ENCODE results near the gene PDGFA. TPM values are rescaled to one million over a fixed set of nuclear protein-coding genes. Genes with fewer than 3 reads are reported as not detected.

PDGFA gene
- polyA plus RNA-seq, 1 donor: 43.2 TPM

DNA sequence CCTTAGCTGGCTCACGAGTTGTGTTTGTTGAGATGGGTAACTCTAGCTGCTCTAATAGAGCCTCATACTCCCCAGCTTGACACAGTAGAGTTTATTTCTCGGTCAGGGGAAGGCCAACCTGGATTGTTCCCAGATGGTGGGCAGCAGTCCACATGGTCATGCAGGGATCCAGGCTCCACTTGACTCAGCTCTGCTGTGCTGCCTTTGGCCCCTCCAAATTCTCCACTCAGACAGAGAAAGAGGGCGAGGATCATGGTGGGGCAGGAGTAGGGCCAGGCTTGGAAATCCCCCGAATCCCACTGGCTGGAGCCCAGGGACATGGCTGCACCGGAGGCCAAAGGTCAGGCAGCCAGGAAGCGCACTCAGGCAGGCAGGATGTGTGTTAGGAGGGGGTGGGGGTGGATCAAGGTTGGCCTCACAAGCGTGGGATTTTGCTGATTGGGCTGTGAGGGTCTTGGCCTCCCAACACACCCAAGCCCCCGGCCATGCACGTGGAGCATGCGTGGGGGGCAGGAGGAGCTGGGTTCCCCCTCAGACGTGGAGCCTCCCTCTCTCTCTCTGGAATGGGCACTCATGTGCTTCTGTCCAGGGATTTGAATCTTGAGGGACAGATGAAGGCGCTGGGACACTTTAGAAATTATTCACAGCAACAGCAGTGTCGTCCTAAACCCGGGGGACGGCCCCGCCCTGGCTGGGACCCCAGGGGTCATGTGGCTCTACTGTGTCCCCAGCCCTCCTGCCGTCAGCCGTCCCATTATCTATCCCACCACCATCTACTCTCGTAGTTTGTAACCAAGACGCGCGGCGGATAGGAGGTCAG is 44.8 kb downstream of the PDGFA start:
- DNase-seq: no peak

DNA sequence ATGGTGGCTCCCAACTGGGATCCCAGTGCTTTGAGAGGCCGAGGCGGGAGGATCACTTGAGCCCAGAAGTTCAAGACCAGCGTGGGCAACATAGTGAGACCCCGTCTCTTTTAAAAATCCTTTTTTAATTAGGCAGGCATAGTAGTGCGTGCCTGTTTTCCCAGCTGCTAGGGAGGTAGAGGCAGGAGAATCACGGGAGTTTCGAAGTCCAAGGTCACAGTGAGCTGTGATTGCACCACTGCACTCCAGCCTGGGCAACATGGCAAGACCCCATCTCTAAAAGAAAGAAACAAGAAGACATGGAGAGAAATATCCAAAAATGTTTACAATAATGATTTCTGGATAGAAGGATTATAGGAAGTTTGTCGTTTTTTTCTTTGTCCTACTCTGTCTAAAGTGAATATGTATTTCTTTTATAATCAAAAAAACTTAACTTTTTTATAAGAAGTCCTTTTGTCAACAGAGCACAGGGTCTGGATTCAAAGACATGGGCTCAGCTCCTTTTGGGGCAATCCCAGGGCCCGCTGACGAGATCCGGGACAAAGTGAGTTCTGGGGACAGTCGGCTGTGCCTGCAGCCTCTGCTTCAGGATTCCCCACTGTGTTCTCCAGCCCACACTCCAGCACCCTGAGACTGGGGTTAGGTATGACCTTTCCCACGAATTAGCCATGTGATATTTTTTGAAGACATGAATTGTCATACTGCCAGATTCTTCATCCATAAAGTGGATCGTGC is 45.6 kb downstream of the PDGFA start:
- no peak for DNase-seq

DNA sequence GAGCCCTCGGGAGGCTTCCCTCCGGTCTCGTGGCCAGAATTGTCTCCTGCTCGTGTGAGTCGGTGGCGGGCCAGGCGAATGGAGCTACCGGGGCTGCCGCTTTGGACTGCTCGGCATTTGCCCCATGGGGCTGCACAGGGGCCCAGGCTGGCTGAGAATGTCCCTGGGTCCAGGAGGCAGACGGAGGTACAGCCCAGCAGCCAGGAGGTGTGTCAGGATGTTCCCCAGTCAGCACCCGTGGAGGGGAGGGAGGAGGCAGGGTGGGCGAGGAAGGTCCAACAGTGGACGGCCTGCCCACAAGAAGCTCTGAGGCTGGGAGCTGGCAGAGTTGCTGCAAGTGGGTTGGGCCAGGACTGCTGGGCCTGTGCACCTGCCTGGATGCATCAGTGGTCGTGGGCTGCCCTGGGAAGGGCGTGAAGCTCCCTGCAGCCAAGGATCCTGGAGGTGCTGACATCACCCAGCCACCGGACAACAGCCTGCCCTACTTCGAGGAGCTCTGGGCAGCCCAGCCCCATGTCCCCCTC is 46.4 kb downstream of the PDGFA start:
- no peak for DNase-seq

DNA sequence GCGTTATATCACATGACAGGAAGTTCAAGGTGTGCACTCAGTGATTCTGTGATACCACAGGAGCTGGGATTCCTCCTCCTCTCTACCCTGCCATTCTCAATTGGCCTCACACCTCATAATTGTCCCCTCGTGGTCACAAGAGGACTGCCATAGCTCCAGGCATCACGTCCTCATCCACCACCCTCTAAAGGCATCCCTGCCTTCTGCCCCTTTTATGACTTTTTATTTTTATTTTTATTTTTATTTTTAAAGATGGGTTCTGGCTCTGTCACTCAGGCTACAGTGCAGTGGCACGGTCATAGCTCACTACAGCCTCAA is 47.0 kb downstream of the PDGFA start:
- no peak for DNase-seq

DNA sequence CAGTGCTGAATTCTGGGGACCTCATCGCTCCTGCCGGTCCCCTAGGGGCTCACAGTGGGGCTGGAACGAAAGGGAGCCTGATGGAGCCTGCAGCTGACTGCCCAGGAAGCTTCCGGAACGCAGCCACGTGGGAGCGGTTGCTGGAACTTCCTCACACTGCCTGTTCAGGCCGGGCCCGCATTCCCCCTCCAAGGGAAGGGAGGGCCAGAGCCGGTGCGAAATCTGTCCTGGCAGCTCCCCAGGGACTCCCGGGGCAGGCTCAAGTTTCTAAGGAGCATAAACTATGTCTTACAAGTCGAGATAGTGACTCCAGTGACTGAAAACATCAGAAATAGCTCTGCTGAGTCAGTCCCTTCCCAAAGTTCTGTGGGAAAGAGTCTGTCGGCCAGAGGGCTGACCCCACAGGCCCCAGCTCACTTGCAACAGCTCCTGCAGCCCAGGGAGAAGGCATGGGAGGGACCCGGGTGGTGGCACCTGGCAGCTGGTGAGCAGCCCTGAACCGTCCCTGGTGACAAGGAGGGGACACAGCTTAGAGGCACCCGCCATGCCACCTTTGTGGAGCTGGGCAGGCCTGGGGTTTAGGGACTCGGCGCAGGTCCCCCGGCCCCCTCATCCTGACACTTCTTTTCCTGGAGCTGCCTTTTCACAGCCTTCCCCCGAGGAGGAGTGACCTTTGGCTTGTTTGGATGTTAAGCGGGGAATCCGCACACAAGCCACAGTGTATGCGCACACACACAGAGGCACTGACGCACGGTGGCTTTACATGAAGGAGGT is 47.6 kb downstream of the PDGFA start:
- peak; percentile 86 for DNase-seq

DNA sequence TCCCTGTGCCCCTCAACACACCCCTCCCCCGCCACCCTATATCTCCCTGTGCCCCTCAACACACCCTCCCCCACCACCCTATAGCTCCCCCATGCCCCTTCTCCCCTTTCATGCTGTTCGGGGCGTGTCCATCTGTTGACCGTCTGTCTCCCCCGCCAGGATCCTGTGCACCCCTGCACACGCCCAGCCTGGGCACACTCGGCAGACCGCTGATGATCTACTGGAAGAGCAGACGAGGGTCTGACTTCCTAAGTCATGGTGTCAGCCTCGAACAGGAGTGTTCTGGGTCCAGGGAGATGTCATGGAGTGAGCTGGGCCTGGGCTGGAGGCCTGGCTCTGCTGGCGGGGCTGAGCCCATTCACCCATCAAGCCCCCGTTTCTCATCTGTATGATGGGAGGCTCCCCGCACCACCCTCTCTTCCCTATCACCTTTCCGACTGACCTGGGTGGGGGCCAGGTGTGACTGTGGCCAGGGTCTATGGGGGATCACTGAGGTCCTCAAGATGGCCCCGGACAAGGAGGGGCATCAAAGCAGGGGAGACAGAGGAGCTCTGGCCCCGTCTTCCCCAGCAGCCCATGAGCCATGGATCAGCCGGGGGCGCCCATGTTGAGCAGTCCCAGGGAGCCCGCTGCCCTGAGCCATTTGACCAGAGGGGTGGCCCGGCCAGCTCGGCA is 48.3 kb downstream of the PDGFA start:
- DNase-seq: no peak

DNA sequence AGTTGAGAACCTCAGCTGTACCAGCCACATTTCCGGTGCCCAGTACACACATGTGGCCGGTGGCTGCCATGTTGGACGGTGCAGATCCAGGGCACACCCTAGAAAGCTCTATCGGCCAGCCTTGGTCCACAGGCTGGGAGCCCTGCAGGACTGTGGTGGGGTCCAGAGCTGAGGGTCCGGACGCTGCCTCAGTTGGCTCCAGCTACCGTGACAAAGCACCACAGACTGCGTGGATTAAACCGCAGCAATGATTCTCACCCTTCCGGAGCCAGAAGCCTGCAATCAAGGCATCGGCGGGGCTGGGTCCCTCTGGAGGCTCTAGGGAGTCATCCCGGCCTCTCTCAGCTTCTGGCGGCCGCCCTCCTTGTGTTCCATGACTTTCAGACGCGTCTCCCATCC is 50.1 kb downstream of the PDGFA start:
- DNase-seq: no peak

DNA sequence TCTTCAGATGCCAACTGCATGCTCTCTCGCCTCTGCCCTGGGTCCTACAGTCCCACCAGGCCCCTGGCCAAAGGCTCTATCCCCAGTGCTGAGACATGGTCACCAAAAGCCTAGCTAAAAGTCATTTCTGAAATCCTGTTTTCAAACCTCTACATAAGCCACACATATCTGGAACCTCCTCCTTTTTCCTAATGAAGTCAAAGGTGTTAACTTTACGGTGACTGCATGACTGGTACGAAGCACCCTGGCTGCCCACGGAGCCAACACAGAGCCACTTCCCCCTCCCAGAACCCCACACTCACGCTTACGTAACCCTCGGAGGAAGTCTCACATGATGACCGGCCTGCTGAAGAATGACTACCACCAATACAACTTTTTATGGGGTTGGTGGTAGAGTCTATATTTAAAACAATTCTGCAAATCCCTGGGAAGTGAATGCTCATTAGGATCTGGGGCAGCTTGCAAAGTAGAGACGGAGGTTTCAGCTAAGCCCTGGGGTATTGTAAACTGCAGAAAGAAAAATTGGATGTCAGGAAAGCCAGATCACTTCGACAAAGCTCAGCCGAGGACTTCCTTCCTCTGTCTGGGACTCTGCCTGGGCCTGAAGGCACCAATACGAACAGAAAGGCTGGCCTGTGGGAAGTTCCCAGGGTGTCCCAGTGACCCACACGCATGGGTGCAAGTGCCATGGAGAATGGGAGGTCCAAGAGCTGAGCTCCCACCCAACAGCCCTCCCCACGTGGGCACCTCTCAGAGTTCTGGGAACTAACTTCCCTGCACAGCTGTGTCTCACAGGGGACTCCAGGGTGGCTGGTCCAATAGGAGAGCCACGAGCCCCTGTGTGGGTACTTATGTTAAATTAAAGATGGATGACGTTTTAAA is 50.7 kb downstream of the PDGFA start:
- DNase-seq: no peak

DNA sequence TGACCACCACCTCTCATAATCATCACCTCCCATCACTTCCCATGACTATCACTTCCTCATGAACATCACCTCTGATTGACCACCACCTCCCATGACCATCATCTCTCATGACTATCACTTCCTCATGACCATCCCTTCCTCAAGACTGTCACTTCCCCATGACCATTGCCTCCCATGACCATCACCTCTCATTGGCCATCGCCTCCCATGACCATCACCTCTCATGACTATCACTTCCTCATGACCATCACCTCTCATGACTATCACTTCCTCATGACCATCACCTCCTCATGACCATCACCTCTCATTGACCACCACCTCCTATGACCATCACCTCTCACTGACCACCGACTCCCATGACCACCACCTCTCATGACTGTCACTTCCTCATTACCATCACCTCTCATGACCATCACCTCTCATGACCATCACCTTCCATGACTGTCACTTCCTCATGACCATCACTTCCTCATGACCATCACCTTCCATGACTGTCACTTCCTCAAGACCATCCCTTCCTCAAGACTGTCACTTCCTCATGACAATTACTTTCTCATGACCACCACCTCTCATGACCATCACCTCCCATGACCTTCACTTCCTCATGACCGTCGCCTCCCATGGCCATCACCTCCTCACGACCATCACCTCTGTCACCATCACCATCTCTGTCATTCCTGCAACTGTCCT is 51.6 kb downstream of the PDGFA start:
- no peak for DNase-seq

DNA sequence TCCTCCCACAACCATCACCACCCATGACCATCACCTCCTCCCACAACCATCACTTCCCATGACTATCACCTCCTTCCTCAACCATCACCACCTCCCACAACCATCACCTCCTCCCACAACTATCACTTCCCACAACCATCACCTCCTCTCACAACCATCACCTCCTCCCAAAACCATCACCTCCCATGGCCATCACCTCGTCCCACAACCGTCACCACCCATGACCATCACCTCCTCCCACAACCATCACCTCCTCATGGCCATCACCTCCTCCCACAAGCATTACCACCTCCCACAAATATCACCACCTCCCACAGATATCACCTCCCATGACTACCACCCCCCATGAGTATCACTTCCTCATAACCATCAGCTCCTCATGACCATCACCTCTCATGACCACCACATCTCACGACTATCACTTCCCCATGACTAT is 52.2 kb downstream of the PDGFA start:
- no peak for DNase-seq

DNA sequence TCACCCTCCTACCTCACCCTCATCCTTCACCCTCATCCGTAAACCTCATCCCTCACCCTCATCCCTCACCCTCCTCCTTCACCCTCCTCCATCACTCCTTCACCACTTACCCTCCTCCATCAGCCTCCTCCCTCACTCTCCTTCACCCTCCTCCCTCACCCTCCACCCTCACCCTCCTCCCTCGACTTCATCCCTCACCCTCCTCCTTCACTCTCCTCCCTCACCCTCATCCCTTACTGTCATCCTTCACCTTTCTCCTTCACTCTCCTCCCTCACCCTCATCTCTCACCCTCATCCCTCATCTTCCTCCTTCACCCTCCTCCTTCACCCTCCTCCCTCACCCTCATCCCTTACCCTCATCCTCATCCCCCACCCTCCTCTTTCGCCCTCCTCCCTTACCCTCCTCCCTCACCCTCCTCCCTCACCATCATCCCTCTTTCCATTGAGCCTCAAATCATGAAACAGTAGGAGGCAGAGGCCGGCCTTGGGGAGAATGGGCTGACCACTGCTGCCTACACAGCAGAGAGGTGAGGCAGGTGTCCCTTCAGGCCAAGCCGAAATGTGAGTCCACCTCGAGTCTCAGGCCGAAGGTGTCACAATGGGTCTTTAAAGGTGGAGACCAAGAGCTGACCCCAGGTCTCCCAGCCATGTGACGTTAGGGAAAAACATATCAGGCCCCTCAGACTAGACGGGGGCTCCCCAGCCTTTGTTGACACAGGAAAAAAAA is 53.0 kb downstream of the PDGFA start:
- no peak for DNase-seq

DNA sequence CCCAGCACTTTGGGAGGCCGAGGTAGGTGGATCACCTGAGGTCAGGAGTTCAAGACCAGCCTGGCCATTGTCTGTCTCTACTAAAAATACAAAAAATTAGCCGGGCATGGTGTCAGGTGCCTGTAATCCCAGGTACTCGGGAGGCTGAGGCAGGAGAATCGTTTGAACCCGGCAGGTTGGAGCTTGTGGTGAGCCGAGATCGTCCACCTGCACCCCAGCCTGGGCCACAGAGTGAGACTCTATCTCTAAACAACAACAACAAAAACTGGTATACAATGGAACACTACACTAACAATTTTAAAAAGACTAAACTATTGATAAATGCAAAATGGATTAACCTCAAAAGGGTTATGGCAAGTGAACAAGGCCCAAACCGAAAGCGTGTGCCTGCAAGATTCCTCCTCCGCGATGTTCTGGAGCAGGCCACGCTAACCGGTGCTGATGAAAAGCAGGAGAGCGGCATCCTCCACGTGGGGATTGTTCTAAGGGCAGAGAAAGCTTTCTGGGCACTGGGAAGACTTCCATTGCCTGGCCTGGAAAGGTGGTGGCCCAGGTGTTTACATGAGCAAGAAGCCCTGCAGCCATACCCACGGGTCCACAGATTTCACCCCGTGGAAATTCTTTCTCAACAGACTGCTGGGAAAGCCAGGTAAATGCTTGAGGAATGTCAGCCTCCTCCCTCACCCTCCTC is 53.8 kb downstream of the PDGFA start:
- DNase-seq: no peak

DNA sequence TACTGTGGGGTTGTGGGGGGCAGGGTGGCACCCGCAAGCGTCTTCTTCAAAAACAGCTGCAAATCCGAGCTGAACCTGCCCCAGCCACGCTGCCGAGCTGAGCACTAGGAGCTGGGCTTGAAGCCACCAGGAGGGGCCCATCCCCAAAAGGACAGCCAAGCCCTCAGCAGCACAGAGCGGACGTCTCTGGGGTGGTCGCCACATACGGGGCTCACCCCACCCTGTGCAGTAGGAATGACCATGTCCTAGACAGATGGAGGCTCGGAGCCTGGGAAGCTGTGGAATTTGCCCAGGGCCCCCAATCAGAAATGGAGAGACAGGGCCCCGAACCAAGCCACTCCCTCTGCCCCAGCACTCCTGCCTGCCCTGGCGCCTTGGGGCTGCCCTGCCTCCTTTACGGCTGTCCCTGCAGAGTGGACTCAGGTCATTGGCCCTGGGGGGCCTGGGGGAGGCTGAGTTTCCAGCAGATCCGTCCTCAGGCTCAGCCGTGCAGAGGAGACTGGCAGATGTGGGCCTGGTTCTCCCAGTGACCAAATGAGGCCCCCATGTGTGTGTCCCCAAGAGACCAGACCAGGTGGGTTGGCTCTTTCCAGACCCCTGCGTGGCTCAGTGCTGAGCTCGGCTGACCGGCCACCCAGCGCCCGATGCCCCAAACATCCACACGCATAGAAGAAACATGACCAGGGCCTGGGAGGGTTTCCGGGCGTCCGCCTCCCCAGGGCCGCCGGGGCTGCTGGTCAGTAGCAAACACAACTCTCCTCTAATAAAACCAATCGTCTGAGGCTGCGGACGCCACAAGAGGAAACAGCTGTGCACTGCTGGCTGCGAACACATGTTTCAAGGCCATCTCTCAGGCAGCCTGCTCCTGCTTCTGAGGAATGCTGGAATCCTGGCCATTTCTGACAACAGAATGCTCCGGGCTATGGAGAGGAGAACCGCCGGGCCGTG is 54.9 kb downstream of the PDGFA start:
- DNase-seq: peak; percentile 82

DNA sequence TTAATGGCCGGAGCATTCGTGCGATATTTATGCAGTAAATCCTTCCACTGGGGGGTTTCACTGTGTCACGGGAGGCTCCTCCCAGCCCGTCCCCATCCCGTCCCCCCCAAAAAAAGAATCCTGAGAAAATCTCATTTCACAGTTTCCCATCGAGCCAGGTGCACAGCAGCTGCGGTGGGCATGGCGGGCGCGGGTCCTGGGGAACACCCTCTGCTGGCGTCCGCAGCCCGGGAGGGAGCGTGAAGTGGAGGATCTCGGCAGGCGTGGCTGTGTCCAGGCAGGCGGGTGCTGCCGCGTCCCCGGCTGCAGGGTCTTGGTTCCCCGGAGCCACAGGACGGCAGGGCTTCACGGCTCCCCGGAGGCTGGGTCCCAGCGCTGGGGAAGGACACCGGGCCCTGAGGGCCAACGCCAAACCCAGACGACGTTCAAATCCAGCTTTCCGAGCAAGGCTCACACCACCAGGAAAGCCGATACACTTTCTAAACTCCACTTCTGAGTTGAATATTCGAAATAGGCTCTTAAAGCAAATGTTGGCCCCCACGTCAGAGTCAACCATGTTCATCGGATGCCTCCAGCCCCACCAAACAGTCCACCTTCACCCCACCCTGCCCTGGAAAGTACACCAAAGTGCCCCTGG is 55.7 kb downstream of the PDGFA start:
- DNase-seq: no peak

DNA sequence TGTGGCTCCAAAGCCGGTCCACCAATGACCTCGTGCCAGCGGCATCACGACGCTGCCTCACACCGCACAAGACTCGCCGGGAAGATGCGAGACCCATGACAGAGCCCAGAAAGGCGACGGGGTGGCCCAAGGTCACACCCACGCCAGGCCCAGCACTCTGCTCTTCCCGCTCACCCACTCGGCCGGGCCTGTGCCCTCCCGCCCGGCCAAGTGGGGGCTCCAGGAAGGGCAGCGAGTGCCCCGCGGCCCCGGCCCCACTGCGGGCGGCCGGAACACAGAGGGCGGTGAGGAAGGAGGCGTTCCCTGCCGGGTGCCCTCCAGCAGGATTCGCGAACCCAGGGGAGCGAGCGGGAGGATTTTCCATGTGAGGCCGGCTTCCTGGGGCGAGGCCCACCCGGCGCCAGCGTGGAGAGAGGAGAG is 56.3 kb downstream of the PDGFA start:
- no peak for DNase-seq

DNA sequence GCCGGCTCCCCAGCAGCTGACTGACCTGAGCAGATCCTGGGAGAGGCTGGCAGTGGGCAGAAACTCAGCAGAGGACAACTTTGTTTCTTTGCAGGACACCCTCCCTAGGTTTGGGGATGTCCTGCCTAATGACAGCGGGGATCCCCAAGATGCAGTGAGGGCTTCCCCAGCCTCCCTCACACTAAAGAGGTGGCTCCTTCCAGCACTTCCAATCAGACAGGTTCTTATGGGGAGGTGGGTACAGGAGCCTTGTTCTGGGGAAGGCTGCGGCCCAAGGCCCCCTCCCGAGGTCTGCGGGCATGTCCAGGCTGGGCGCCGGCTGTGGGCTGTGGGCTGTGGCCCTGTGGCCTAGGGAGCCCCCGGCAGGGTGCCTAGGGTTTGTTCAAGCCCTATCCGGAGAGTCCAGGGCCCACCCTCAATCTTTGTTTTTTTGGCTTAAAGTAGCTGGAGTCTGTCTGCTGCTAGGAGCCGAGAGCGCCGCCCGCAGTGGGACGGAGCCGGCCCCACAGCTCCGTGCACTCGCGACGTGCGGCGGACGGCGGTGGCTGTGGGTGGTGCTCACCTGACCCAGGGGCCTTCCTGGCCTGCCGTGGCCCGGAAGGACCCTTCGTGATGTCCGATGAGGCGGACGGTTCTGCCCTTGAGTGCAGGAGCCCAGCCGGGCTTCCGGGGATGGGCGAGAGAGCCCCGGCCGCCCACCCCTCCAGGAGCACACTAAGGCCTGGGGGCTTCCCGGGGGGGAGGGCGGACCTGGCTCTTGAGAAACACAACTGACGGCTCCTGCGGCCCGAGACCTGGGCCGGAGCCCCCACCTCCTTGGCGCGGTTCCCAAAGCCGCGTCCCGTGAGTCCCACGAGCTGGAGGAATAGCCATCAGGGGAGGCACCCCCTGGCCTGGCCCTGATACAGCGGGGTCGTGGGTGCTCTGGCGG is 57.2 kb downstream of the PDGFA start:
- DNase-seq: no peak
